Fibroblast of lung (primary cell): Measurements from ENCODE around the gene GNG7. TPM values are rescaled to one million over a fixed set of nuclear protein-coding genes. Genes with fewer than 3 reads are reported as not detected.
A peak's percentile ranks its signal among the peaks of the same experiment; 100 is the strongest.

ENCODE experiments used
- DNase-seq, 2 donors: peaks; one replicate each; pipeline versions ENCODE4 v3.0.0 to v3.0.0-alpha.2; 2010; ENCODE audit warnings: low read depth in 2 of 2
- H2AFZ ChIP-seq: 2 replicates; pipeline ENCODE4 v1.5.1; 2012; ENCODE audit warnings: low read length, control low read depth, inconsistent platforms
- H3K27ac ChIP-seq: 2 replicates; pipeline ENCODE4 v1.5.1; 2011; ENCODE audit warnings: low read length, control low read depth; ENCODE audit not compliant: insufficient read depth
- H3K27me3 ChIP-seq: 2 replicates; pipeline ENCODE4 v1.5.1; 2011; ENCODE audit warnings: mild to moderate bottlenecking, low read length; ENCODE audit not compliant: control insufficient read depth, insufficient read depth
- H3K36me3 ChIP-seq: 2 replicates; pipeline ENCODE4 v1.5.1; 2011; ENCODE audit warnings: low read length; ENCODE audit not compliant: control insufficient read depth, insufficient read depth
- H3K4me1 ChIP-seq: 2 replicates; pipeline ENCODE4 v1.5.1; 2011; ENCODE audit warnings: low read length; ENCODE audit not compliant: control insufficient read depth, insufficient read depth; ENCODE audit errors: extremely low read depth
- H3K4me2 ChIP-seq: 2 replicates; pipeline ENCODE4 v1.5.1; 2011; ENCODE audit warnings: low read length, control low read depth; ENCODE audit not compliant: insufficient read depth; ENCODE audit errors: extremely low read depth
- H3K4me3 ChIP-seq, 4 experiments: fragments of 200-600 bp in 1 of 4; sonication (generic) in 1 of 4; replicated peaks in 1 of 4; 2 replicates each; pipeline ENCODE4 v1.5.1; 2011 to 2016; ENCODE audit warnings: low read length in 4 of 4, low read depth in 3 of 4, mild to moderate bottlenecking in 3 of 4, control low read depth in 2 of 4, inconsistent platforms in 1 of 4, mixed read lengths in 1 of 4; ENCODE audit not compliant: insufficient read depth in 1 of 4; ENCODE audit errors: control extremely low read depth in 1 of 4
- H3K79me2 ChIP-seq: 2 replicates; pipeline ENCODE4 v1.5.1; 2012; ENCODE audit warnings: mild to moderate bottlenecking, low read length, inconsistent platforms; ENCODE audit not compliant: control insufficient read depth, insufficient read depth
- H3K9ac ChIP-seq: 2 replicates; pipeline ENCODE4 v1.5.1; 2011; ENCODE audit warnings: mild to moderate bottlenecking, low read length, control low read depth; ENCODE audit not compliant: insufficient read depth
- H3K9me3 ChIP-seq: 2 replicates; pipeline ENCODE4 v1.5.1; 2012; ENCODE audit warnings: low read depth, low read length; ENCODE audit not compliant: control insufficient read depth, insufficient read depth
- H4K20me1 ChIP-seq: 2 replicates; pipeline ENCODE4 v1.5.1; 2011; ENCODE audit warnings: low read length; ENCODE audit not compliant: control insufficient read depth, insufficient read depth; ENCODE audit errors: extremely low read depth
- EZH2 ChIP-seq: IDR thresholded peaks from 2 replicates; pipeline ENCODE4 v1.5.1; 2012; ENCODE audit warnings: low read length, control low read depth, mild to moderate bottlenecking; ENCODE audit errors: missing control alignments
- polyA plus RNA-seq, 2 donors: library from polyadenylated mRNA; depleted of rRNA in 1 of 2; stranded (reverse) in 1 of 2; unstranded in 1 of 2; fragments of >200 nt; gene quantifications; 2 replicates each; pipeline ENCODE4 v1.2.1, GENCODE V29; 2011 to 2012; ENCODE audit warnings: missing spikeins in 1 of 2
- total RNA-seq: library from RNA; depleted of rRNA; stranded (reverse); fragments of >200 nt; gene quantifications from 2 replicates; pipeline ENCODE4 v1.2.1, GENCODE V29; 2014
- TF ChIP-seq, protein P1 (sequence below), 2 donors: IDR thresholded peaks in 1 of 2; conservative IDR thresholded peaks in 1 of 2; 1 replicate in 1 of 2; 2 replicates in 1 of 2; pipeline ENCODE4 v1.5.1; 2011 to 2012; ENCODE audit warnings: low read length in 2 of 2, control low read depth in 1 of 2, inconsistent platforms in 1 of 2, low read depth in 1 of 2, mild to moderate bottlenecking in 1 of 2

The GNG7 gene
- total and polyA plus RNA-seq, 2 donors (not counting 1 experiment from before 2014, with no cell fraction given): 0.27 to 0.83 TPM

GRCh38 chr19:2492870-2493269 is 209.6 kb downstream of the GNG7 start:
- Histone ChIP-seq H3K36me3 (no peaks in the 10 kb centered on the region), H3K4me2 (no peak overlapping the region), H3K4me3 (no peak overlapping the region), H3K4me1 (peaks cover 20% of the 10 kb centered on the region), H3K9ac (no peak overlapping the region), H3K79me2 (no peaks in the 10 kb centered on the region), H4K20me1 (no peaks in the 10 kb centered on the region), H3K27me3 (no peaks in the 10 kb centered on the region), H3K27ac (no peak overlapping the region), H2AFZ (no peak overlapping the region), H3K9me3 (no peaks in the 10 kb centered on the region)
- DNase-seq: no peak
- TF ChIP-seq EZH2: no peak

- Histone ChIP-seq H3K79me2 (no peaks in the 10 kb centered on the region), H3K9ac (no peak overlapping the region), H3K4me3 (no peak overlapping the region), H4K20me1 (no peaks in the 10 kb centered on the region), H3K4me1 (peaks cover 20% of the 10 kb centered on the region), H3K4me2 (peak overlapping the region; percentile 17), H2AFZ (no peak overlapping the region), H3K36me3 (no peaks in the 10 kb centered on the region), H3K27ac (no peak overlapping the region), H3K27me3 (no peaks in the 10 kb centered on the region), H3K9me3 (no peaks in the 10 kb centered on the region)
- TF ChIP-seq, protein P1, sequence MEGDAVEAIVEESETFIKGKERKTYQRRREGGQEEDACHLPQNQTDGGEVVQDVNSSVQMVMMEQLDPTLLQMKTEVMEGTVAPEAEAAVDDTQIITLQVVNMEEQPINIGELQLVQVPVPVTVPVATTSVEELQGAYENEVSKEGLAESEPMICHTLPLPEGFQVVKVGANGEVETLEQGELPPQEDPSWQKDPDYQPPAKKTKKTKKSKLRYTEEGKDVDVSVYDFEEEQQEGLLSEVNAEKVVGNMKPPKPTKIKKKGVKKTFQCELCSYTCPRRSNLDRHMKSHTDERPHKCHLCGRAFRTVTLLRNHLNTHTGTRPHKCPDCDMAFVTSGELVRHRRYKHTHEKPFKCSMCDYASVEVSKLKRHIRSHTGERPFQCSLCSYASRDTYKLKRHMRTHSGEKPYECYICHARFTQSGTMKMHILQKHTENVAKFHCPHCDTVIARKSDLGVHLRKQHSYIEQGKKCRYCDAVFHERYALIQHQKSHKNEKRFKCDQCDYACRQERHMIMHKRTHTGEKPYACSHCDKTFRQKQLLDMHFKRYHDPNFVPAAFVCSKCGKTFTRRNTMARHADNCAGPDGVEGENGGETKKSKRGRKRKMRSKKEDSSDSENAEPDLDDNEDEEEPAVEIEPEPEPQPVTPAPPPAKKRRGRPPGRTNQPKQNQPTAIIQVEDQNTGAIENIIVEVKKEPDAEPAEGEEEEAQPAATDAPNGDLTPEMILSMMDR (conservative IDR thresholded peaks at IDR 0.05 in 1 of 2, IDR thresholded peaks at IDR 0.05 in 1 of 2; ENCODE audit: low read depth in 1 of 2, low read length in 2 of 2): no peak
- no peak for TF ChIP-seq EZH2
- peak; percentile 70 to 92 for DNase-seq
Measured at GRCh38 chr19:2491130-2491801, 211.2 kb downstream of the GNG7 start.

GRCh38 chr19:2490659-2491058 is 211.8 kb downstream of the GNG7 start:
- H3K36me3 ChIP-seq: no peaks in the 10 kb centered on the region
- peaks cover 16% of the 10 kb centered on the region for H3K4me1 ChIP-seq
- H2AFZ ChIP-seq: no peak overlapping the region
- no peak for DNase-seq
- H3K9me3 ChIP-seq: no peaks in the 10 kb centered on the region
- H3K4me3 ChIP-seq: no peak overlapping the region
- no peaks in the 10 kb centered on the region for H4K20me1 ChIP-seq
- TF ChIP-seq, protein P1 (conservative IDR thresholded peaks at IDR 0.05 in 1 of 2, IDR thresholded peaks at IDR 0.05 in 1 of 2; ENCODE audit: low read depth in 1 of 2, low read length in 2 of 2): no peak
- TF ChIP-seq EZH2: no peak
- no peak overlapping the region for H3K9ac ChIP-seq
- no peaks in the 10 kb centered on the region for H3K79me2 ChIP-seq
- no peak overlapping the region for H3K27ac ChIP-seq
- no peak overlapping the region for H3K4me2 ChIP-seq
- H3K27me3 ChIP-seq: no peaks in the 10 kb centered on the region
